ENCODE data around the gene C19orf44.
"Not testable (repeated sequence)": the region's sequence is repeated elsewhere in the genome, so short reads cannot be mapped to it uniquely, and the experiment has no call there.

The C19orf44 gene

DNA sequence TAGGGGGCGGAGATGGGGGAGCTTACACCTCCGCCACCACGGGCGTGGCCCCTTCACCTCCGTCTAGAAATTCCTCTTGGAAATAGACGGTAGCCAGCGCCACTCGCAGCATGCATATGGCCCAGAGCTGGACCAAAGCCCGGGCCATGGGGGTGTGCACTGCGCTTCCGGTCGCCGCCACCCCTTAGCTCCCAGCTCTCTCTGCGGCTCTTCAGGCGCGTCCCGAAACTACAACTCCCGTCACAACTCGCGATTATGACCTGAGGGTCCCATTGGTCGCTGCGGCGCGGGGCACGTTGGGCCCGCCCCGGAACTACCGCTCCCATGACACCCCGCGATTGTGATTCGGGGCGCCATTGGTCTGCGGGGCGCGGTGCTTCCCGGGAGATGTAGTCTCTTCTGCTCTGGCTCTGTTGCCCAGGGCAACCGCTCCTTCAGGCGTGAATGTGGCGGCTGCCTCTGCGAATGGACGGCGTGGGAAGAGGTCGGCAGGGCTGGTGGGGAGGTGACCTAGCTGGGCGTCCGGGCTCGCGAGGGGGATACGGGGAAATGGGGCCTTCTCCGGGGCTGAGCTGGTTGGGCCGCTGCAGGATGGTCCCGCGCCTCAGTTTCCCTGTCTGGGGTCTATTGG lies at the start of gene C19orf44, which contains the start of gene CALR3:
Gene C19orf44 (plus strand): TSS at position 413 of the 631 bp plus-strand sequence. CDS start 4,399 bp downstream, outside the sequence.
Gene CALR3 (minus strand): TSS at position 186 of the 631 bp plus-strand sequence. CDS start 38 bp downstream, at position 148.
- peak; percentile 91 for DNase-seq

- DNase-seq: no peak
Measured at GRCh38 chr19:16446724-16447368, 49.3 kb upstream of the C19orf44 start.

GRCh38 chr19:16448872-16449271 lies 47.3 kb upstream of the C19orf44 start:
- DNase-seq: not testable (repeated sequence)

GRCh38 chr19:16449330-16449961 lies 46.7 kb upstream of the C19orf44 start:
- DNase-seq: no peak

DNA sequence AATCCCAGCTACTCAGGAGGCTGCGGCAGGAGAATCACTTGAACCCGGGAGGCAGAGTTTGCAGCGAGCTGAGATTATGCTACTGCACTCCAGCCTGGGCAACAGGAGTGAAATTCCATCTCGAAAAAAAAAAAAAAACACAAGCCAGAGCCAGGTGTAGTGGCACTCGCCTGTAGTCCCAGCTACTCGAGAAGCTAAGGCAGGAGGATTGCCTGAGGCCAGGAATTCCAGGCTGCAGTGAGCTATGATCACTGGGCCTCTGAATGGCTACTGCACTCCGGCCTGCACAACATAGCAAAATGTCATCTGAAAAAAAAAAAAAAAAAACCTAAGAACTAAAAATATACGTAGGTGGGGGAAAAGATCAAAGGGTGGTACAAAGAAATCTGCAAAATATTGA lies 43.9 kb upstream of the C19orf44 start:
- no peak for DNase-seq

DNA sequence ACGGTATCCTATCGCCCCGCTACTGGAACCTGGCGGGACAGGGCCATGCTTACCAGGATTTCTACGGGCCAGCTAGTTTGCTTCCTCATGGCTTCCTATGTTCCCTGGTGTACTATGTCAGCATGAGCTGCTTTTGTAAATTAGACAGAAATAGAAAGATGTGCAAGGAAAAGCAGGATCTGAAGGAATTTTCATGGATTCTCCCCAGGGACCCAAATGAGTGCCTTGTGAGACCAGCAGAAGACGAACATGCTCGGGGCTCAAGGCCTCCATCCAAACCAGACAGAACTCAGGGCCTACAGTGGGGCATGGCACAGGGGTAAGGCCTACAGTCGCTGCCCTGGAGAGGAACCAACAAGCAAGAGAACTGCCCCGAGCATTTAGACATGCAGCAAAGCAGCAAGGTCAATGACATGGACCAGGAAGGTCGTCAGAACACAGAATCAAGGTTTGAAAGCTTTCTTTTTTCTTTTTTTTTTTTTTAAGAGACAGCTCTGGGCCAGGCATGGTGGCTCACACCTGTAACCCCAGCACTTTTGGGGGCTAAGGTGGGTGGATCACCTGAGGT lies 41.8 kb upstream of the C19orf44 start:
- no peak for DNase-seq

GRCh38 chr19:16455489-16455888 lies 40.7 kb upstream of the C19orf44 start:
- no peak for DNase-seq

- DNase-seq: no peak
Measured at GRCh38 chr19:16456652-16457194, 39.5 kb upstream of the C19orf44 start.

GRCh38 chr19:16457195-16457953 lies 38.8 kb upstream of the C19orf44 start:
- DNase-seq: peak; percentile 80

- DNase-seq: no peak
Measured at GRCh38 chr19:16457954-16458331, 38.3 kb upstream of the C19orf44 start.

GRCh38 chr19:16458391-16459341 lies 37.5 kb upstream of the C19orf44 start:
- no peak for DNase-seq

DNA sequence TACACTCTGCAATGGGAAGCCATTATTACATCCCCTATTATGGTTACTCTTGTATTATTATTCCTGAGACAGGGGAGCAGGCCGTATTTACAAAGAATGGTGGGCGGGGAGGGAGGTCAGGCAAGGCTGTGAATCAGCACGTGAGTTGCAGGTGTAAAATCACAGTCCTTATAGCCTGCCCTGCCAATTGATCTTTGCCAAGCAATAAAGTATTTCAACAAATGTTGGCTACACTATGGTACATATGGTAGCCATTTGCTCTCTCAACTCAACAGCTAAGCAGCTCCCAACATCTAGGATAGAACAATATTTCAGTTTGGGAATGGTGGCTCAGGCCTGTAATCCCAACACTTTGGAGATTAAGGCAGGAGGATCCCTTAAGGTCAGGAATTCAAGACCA lies 36.5 kb upstream of the C19orf44 start:
- no peak for DNase-seq

GRCh38 chr19:16460454-16460853 lies 35.7 kb upstream of the C19orf44 start:
- DNase-seq: no peak

GRCh38 chr19:16461630-16462051 lies 34.6 kb upstream of the C19orf44 start:
- no peak for DNase-seq

DNA sequence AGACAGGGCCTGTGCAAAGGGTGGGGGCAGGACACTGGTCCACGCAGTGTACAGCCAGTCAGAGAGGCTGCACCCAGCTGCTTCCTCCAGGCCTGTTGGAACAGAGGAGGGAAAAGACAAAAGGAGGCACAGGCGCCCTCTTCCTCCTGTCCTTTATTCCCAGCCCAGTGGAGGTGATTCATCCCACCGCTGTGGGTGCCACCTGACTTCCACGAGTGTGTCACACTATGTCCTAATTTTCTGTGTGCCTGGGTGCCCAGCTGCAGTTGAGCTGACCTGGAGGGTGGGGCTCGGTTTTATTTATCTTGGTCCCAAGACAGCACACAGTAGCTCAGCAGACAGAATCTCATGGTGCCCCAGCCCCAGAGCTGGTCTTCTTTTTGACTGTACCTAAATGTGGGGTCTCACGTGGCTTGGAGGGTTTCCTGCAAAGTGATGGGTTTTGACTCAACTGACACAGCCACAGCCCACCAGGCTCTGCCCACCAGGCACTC lies 33.4 kb upstream of the C19orf44 start:
- DNase-seq: no peak

- DNase-seq: no peak
Measured at GRCh38 chr19:16463341-16463990, 32.7 kb upstream of the C19orf44 start.

GRCh38 chr19:16463991-16464575 lies 32.1 kb upstream of the C19orf44 start:
- no peak for DNase-seq

GRCh38 chr19:16465239-16465638 lies 31.0 kb upstream of the C19orf44 start:
- no peak for DNase-seq

DNA sequence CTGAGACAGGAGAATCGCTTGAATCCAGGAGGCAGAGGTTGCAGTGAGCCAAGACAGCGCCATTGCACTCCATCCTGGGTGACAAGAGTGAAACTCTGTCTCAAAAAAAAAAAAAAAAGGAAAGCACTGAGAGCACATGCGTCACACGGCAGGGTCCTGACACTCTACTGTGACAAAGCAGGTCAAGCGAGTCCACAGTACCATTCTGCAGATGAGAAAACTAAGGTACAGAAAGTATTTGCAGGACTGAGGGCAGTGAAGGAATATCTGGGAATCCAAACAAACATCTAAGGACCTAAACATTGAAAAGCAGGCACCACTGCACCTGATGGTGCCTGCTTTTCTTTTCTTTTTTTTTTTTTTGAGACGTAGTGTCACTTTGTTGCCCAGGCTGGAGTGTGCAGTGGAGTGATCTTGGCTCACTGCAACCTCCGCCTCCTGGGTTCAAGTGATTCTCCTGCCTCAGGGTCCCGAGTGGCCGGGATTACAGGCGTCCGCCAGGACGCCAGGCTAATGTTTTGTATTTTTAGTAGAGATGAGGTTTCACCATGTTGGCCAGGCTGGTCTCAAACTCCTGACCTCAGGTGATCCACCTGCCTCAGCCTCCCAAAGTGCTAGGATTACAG lies 29.3 kb upstream of the C19orf44 start:
- DNase-seq: not testable (repeated sequence)

DNA sequence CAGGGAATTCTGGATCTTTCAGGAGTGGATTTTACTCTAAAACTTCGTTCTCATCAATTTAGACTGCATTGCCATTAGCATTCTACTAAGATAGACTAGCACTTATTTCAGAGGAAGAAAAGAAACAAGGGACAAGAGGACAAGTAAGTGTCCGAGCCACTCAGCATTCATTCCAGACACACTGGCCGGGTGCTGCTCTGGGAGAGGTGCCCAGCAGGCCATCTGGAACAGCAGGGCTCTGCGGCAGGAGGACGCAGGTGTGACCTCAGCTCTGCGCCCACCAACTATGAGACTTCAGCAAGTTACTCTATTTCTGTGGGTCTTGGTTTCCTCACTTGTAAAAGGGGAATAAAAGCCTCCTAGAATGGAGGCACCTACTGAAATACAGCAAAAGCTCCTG lies 28.6 kb upstream of the C19orf44 start:
- DNase-seq: no peak

Measured in NCI-H2029 treated with DMSO at 0.1 percent for 48 hours (cell line).